GM19395 (cell line): ENCODE data around the gene DMRTB1.

Source experiments
- ATAC-seq: cut with Tn5 transposase; IDR thresholded peaks from one replicate; pipeline ENCODE4 v1.9.1; 2021; ENCODE audit warnings: mild to moderate bottlenecking, moderate library complexity; ENCODE audit not compliant: unreplicated experiment

DMRTB1 gene

DNA sequence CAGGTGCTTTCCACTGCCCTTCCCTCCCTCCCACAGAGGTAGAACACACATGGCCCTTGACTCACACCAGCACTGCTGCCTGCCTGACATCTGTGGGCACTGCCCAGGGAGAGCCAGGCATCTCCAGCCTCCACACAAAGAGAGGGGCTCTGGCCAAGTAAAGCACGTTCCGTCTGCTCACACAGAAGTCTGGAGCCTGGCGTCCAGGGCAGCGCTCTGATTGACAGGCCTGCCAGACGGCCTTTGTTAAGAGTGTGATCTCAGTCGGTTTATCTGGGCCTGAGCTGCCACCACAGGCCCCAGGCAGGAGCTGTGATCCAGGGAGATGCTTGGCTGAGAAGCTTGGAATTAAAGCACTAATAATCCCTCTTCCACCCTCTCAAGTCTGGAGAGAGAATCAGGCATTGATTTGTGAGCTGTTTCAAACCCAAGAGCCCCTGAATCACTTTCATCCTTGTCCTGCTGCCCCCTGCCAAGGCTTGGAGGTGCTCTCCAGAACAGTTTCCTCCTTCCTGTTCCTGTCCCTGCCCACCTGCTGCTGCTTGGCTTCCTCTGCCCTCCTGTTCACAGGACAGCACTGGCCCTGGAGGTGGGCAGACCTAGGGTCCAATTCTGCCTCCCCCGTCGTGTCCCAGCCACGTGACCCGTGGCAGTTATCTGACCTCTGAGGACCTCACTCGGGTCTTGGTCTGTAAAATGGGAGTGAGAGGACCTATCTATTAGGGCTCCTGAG lies 3.7 kb downstream of the DMRTB1 start:
- ATAC-seq, result no peak

GRCh38 chr1:53463961-53464899 lies 5.0 kb downstream of the DMRTB1 start:
- no peak for ATAC-seq

- ATAC-seq, result no peak
Measured at GRCh38 chr1:53465023-53465957, 6.1 kb downstream of the DMRTB1 start.

- ATAC-seq, result no peak
Measured at GRCh38 chr1:53467391-53467790, 8.2 kb downstream of the DMRTB1 start.

DNA sequence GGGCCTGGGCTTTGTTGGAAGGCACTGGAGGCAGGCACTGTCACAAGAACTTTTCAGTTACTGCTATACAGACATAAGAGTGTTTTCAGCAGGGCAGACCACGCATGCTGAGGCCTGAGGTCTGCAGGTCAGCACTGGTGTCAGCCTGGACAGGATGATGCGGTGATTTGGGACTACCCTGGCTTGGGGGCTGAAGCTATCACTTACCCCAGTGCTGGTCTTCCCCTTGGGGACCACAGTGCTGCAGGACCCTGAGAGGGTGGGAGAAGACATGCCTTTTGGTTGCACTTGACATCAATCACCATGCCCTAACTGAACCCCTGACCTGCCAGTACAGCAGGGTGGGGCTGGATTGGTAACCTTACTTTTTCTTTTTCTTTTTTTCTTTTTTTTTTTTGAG lies 9.2 kb downstream of the DMRTB1 start:
- ATAC-seq, result no peak

DNA sequence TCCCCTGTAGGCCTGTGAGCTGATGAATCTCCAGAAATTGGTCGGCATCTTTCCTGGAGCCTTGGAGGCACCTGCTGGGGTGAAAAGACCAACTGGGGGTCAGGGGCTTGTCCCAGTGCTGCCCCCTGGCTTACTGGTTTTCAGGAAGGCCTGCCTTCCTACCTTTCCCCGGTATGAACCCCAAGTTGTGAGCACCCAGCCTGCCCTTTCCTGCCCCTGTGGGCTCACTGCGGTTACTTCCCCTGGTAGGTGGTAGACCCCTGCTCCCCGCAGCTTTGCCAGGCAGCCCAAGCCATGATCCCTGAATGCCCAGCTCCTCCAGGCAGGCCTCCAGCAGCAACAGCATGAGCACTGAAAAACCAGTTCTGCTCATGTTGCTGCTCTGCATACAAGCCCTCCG lies 10.2 kb downstream of the DMRTB1 start:
- ATAC-seq, result no peak

DNA sequence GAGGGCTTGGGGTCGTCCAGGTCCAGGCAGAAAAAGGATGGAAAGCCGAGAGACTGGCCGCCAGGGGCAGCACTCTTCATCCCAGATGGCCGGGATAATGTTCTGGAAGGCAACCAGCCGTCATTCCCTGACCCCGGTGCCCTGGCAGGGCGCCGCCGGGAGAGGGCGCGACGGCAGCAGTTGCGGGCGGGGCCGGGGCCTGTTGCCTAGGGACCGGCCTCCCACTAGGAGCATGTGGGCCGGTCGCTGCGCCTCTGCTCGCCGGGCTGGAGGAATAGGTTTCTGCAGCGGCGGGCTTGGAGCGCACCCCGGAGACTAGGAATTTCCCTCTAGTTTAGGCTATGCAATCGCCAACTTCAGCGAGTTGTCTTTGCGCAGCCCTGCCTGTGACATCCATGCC lies 11.0 kb downstream of the DMRTB1 start:
- ATAC-seq, result no peak

DNA sequence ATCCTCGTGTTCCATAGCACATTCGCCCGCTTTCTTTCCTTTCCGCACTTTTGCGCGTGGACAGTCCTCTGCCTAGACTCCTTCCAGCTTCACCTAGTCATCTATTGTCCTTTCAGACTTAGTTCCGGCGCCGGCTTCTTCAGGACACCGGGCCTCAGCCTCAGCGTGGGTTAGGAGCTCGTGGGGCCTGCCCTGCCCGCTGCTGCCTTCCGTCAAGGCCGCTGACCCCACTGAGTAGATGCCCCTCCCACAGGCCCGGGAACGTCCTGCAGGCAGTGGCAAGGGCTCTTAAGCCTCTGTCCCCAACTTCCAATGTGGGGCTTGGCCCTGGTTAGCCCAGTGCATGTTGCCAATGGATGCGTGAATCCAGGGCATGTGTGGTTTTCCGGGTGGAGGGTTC lies 11.4 kb downstream of the DMRTB1 start:
- no peak for ATAC-seq

DNA sequence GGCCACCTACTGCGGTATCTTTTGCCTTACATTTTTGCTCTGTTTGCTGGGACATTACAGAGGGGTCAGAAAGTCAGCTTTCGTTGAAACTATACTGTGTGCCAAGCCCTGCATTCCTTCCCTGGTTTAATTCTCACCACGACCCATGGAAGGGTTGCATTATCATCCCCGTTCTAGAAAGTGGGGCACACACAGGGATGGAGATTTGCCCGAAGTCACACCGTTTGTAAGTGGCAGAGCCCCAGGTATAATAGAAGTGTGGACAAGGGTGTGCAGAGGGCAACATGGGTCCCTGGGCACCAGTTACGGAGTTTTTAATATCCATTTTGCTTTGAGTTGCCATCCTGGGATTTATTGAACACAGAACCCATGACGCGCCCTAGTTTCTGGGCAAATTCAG lies 11.8 kb downstream of the DMRTB1 start:
- no peak for ATAC-seq

GRCh38 chr1:53473463-53473862 lies 14.3 kb downstream of the DMRTB1 start:
- no peak for ATAC-seq

GRCh38 chr1:53475664-53476063 lies 16.5 kb downstream of the DMRTB1 start:
- no peak for ATAC-seq

GRCh38 chr1:53476579-53476978 lies 17.4 kb downstream of the DMRTB1 start:
- ATAC-seq, result no peak

- no peak for ATAC-seq
Measured at GRCh38 chr1:53477651-53478501, 18.7 kb downstream of the DMRTB1 start.

DNA sequence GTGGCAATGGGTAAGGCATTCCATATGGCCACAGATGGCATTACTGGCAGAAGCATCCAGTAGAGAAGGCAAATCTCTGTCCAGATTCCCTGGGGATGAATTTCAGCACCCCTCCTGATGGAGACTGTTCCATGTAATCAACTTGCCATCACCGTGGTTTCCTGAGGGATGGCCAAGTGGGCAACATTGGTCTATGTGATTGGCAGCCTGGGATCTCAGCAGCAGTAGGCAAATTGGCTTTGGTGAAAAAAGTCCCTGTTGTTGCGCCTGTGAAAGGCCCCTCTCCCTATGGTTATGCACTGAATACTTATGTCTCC lies 19.3 kb downstream of the DMRTB1 start:
- no peak for ATAC-seq

DNA sequence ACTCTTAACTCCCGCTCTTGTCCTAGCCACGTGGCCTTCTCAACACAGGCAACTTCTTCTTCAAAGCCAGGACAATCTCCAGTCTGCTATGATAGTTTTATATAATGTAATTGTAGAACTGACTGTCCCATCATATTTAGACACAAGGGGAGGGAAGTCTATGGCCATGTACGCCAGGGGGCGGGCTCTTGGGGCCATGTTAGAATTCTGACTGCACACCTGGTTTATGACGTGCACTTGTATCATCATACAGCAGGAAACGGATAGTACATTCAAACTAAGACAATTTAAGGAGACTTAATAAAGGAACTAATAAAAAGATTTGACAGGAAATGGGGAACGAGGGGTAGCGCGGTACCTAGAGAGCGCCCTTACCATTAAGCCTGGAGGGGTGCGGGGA lies 21.5 kb downstream of the DMRTB1 start:
- ATAC-seq, result no peak

- ATAC-seq, result no peak
Measured at GRCh38 chr1:53481456-53481855, 22.3 kb downstream of the DMRTB1 start.

DNA sequence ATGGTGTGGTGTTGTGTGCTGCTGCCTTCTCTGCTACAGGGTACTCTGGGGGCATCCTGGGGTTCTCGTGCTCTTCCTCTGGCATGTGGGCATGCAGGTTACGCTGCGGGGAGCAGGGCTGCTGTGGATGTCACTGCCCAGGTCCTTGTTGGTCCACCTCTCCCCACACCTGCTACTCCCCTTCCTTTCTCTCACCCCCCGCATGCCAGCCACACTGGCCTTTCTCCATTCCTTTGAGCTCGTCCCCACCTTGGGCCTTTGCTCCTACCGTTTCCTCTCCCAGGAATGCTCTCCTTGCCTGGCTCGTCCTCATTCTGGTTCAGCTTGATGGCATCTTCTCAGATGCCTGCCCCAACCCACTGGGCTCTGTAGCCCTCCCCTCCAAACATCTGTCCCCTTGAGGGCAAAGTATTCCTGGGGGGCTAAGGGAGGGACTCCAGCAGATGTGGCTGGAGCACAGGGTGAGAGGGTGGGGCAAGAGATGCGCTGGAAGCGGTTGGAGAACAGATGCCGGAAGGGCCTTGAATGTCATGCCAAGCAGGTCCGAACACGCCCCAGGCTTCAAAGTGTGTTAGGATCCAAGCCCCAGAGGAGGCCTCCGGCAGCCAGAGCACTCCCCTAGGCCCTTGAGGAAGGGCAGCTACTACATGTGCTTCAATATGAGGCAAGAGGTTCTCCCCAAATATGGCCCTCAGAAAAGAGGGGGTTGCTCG lies 23.4 kb downstream of the DMRTB1 start:
- no peak for ATAC-seq

DNA sequence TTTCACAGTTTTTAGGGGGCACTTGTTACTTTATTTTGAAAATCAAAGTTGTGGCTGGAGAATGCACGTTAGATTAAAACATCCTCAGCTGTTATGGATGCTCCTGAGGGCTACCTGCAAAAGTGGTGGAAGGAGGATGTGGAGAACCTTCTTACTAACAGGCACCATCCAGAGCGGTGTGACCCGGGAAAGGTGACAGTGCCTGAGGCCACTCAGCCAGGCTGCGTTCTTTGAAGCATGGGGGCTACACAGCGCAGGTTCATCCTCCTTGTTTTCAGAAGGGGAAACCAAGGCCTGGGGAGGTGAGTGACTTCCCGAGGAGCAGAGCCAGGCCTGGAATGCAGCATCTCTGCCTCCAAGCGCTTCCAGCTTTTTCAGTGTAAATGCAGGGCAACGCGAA lies 24.0 kb downstream of the DMRTB1 start:
- no peak for ATAC-seq

- ATAC-seq, result no peak
Measured at GRCh38 chr1:53483656-53484055, 24.5 kb downstream of the DMRTB1 start.
